SU-DHL-6 (cell line): ENCODE results near the gene PKM.
"Not testable (repeated sequence)": the region's sequence is repeated elsewhere in the genome, so short reads cannot be mapped to it uniquely, and the experiment has no call there.

Experiments
- H2AFZ ChIP-seq: fragments of 200-600 bp; sonication (generic); 2 replicates; pipeline ENCODE4 v1.6.1; 2014; ENCODE audit warnings: low read depth, mild to moderate bottlenecking, moderate library complexity, mixed read lengths, antibody characterized with exemption, low read length; ENCODE audit not compliant: severe bottlenecking
- H3F3A ChIP-seq: fragments of 200-600 bp; shearing (Covaris generic); 2 replicates; pipeline ENCODE4 v1.6.0; 2016; ENCODE audit warnings: antibody characterized with exemption, mild to moderate bottlenecking; ENCODE audit not compliant: insufficient read depth
- H3K27ac ChIP-seq: fragments of 200-600 bp; sonication (generic); 2 replicates; pipeline ENCODE4 v1.5.1; 2016; ENCODE audit warnings: low read depth, mild to moderate bottlenecking, low read length, moderate library complexity, mixed read lengths
- H3K27me3 ChIP-seq: fragments of 200-600 bp; sonication (generic), shearing (Covaris generic); 2 replicates; pipeline ENCODE4 v1.6.0; 2014; ENCODE audit warnings: mild to moderate bottlenecking, low read length
- H3K36me3 ChIP-seq: fragments of 200-600 bp; sonication (generic); 2 replicates; pipeline ENCODE4 v1.6.1; 2014; ENCODE audit warnings: mild to moderate bottlenecking, low read length, mixed read lengths
- H3K4me2 ChIP-seq: fragments of 300-600, 200-600 bp; shearing (Covaris generic), sonication (generic); 2 replicates; pipeline ENCODE4 v1.6.0; 2014; ENCODE audit warnings: low read length, low read depth, mild to moderate bottlenecking; ENCODE audit not compliant: poor library complexity, severe bottlenecking
- H3K4me3 ChIP-seq: fragments of 200-600 bp; sonication (generic); 2 replicates; pipeline ENCODE4 v1.5.1; 2014; ENCODE audit warnings: antibody characterized with exemption, low read length, mild to moderate bottlenecking, mixed read lengths; ENCODE audit not compliant: insufficient read depth, poor library complexity, severe bottlenecking
- H3K79me2 ChIP-seq: fragments of 200-600 bp; sonication (generic); 2 replicates; pipeline ENCODE4 v1.6.1; 2014; ENCODE audit warnings: mild to moderate bottlenecking, low read length, moderate library complexity; ENCODE audit not compliant: insufficient read depth
- H3K9ac ChIP-seq: fragments of 200-600 bp; sonication (generic); 2 replicates; pipeline ENCODE4 v1.7.0; 2014; ENCODE audit warnings: mild to moderate bottlenecking, low read length
- H3K9me2 ChIP-seq: fragments of 200-600 bp; sonication (generic); replicated peaks from 2 replicates; pipeline ENCODE4 v1.6.1; 2014; ENCODE audit warnings: low read length; ENCODE audit not compliant: insufficient read depth
- H3K9me3 ChIP-seq: fragments of 200-600 bp; sonication (generic); 2 replicates; pipeline ENCODE4 v1.6.1; 2014; ENCODE audit warnings: low read length, mixed read lengths; ENCODE audit not compliant: insufficient read depth
- H4K20me1 ChIP-seq: fragments of 200-600 bp; sonication (generic); 2 replicates; pipeline ENCODE4 v1.6.1; 2014; ENCODE audit warnings: low read depth, mild to moderate bottlenecking, antibody characterized with exemption, low read length, moderate library complexity, mixed read lengths
- CTCF ChIP-seq: fragments of 200-600 bp; sonication (generic); IDR thresholded peaks from one replicate; pipeline ENCODE4 v1.5.1; 2017; ENCODE audit warnings: antibody characterized with exemption, mild to moderate bottlenecking, low read length, moderate library complexity; ENCODE audit not compliant: insufficient read depth, poor library complexity, severe bottlenecking
- EZH2phosphoT487 ChIP-seq: fragments of 200-600 bp; sonication (generic), shearing (Covaris generic); conservative IDR thresholded peaks from 2 replicates; pipeline ENCODE4 v1.6.1; 2018; ENCODE audit warnings: mild to moderate bottlenecking, antibody characterized with exemption, low read length, moderate library complexity, mixed read lengths

Gene PKM

GRCh38 chr15:72231066-72231832, at the start of gene PKM:
Gene PKM, minus strand, starts transcription at chr15:72231190. Its CDS starts 12,093 bp downstream, at chr15:72219097.
- peak within 1 kb of the TSS; percentile 98 for H3K9ac ChIP-seq
- peak within 1 kb of the TSS; percentile 83 for H2AFZ ChIP-seq
- H3F3A ChIP-seq: peaks cover 54% of the 10 kb centered on the region
- peak within 1 kb of the TSS; percentile 93 for H3K27ac ChIP-seq
- TF ChIP-seq CTCF (no peak), EZH2phosphoT487 (no peak)
- peak within 1 kb of the TSS; percentile 88 for H3K4me2 ChIP-seq
- H3K36me3 ChIP-seq: peaks cover 3% of the 10 kb centered on the region; the same call in 1 of the 2 replicates
- H3K9me3 ChIP-seq: no peaks in the 10 kb centered on the region
- H3K27me3 ChIP-seq: no peaks in the 10 kb centered on the region
- no peaks in the 10 kb centered on the region for H3K9me2 ChIP-seq
- H3K4me3 ChIP-seq: peak within 1 kb of the TSS; percentile 97
- H3K79me2 ChIP-seq: peaks cover 47% of the 10 kb centered on the region
- H4K20me1 ChIP-seq: no peaks in the 10 kb centered on the region; the same call in 1 of the 2 replicates

GRCh38 chr15:72280751-72281150, 49.8 kb upstream of the PKM start:
- H3K9ac ChIP-seq: no peak overlapping the region
- no peaks in the 10 kb centered on the region for H3K79me2 ChIP-seq
- no peaks in the 10 kb centered on the region for H3K27me3 ChIP-seq
- no peak overlapping the region for H3K27ac ChIP-seq
- no peaks in the 10 kb centered on the region for H3K9me2 ChIP-seq
- H4K20me1 ChIP-seq: no peaks in the 10 kb centered on the region
- H2AFZ ChIP-seq: no peak overlapping the region
- no peak for TF ChIP-seq EZH2phosphoT487
- H3K4me2 ChIP-seq: no peak overlapping the region
- H3K9me3 ChIP-seq: no peaks in the 10 kb centered on the region
- H3K4me3 ChIP-seq: no peak overlapping the region
- H3F3A ChIP-seq: no peaks in the 10 kb centered on the region
- no peaks in the 10 kb centered on the region for H3K36me3 ChIP-seq

- H3K79me2 ChIP-seq: no peaks in the 10 kb centered on the region
- no peak overlapping the region for H3K27ac ChIP-seq
- no peaks in the 10 kb centered on the region for H3F3A ChIP-seq
- no peak overlapping the region for H2AFZ ChIP-seq
- TF ChIP-seq EZH2phosphoT487 (no peak), CTCF (no peak)
- no peaks in the 10 kb centered on the region for H3K36me3 ChIP-seq
- no peaks in the 10 kb centered on the region for H4K20me1 ChIP-seq
- H3K4me2 ChIP-seq: no peak overlapping the region
- no peaks in the 10 kb centered on the region for H3K9me3 ChIP-seq
- no peak overlapping the region for H3K4me3 ChIP-seq
- no peak overlapping the region for H3K9ac ChIP-seq
- H3K9me2 ChIP-seq: no peaks in the 10 kb centered on the region
- no peaks in the 10 kb centered on the region for H3K27me3 ChIP-seq
These were observed 47.7 kb upstream of the PKM start for GRCh38 chr15:72278737-72279136.

- Histone ChIP-seq H2AFZ (no peak overlapping the region), H3K4me3 (no peak overlapping the region), H4K20me1 (no peaks in the 10 kb centered on the region), H3F3A (peaks cover 6% of the 10 kb centered on the region), H3K9ac (no peak overlapping the region), H3K9me3 (no peaks in the 10 kb centered on the region), H3K27me3 (no peaks in the 10 kb centered on the region), H3K36me3 (no peaks in the 10 kb centered on the region), H3K79me2 (no peaks in the 10 kb centered on the region), H3K4me2 (no peak overlapping the region), H3K9me2 (no peaks in the 10 kb centered on the region), H3K27ac (no peak overlapping the region)
- TF ChIP-seq CTCF: no peak
- TF ChIP-seq EZH2phosphoT487: no peak
These were observed 45.3 kb upstream of the PKM start for GRCh38 chr15:72276326-72276700.

- H2AFZ ChIP-seq, H3K27ac ChIP-seq, H3K27me3 ChIP-seq, H4K20me1 ChIP-seq, H3K36me3 ChIP-seq, H3K9me2 ChIP-seq, H3K9me3 ChIP-seq, H3K79me2 ChIP-seq, H3K4me3 ChIP-seq, H3K4me2 ChIP-seq, H3K9ac ChIP-seq: not testable (repeated sequence)
- peaks cover 12% of the 10 kb centered on the region for H3F3A ChIP-seq
These were observed 44.8 kb upstream of the PKM start for GRCh38 chr15:72275635-72276325.
